ENCODE data around the gene DTX2. TPM values are rescaled to one million over a fixed set of nuclear protein-coding genes. Genes with fewer than 3 reads are reported as not detected.
A peak's percentile ranks its signal among the peaks of the same experiment; 100 is the strongest.

Gene DTX2
- polyA plus RNA-seq, 2 of the 4 experiments (the other 2 are of a cell fraction) = 11.2 to 52.7 TPM

GRCh38 chr7:76426246-76426645 lies 35.3 kb upstream of the DTX2 start:
- DNase-seq (ENCODE audit: low read depth in 1 of 2, low spot score in 1 of 2) (no peak), FAIRE-seq (no peak), ATAC-seq (no peak)
- Histone ChIP-seq H3K4me2 (no peak overlapping the region), H3K4me3 (no peak overlapping the region), H3K27ac (peak overlapping the region in 1 of 2 experiments; percentile 58; a peak in 3 of 6 replicates), H3K4me1 (peaks cover 35% of the 10 kb centered on the region), H3K9me3 (no peaks in the 10 kb centered on the region)
- TF ChIP-seq ELK1 (IDR thresholded peaks at IDR 0.05; ENCODE audit: low read depth, low read length) = no peak
- no peak for TF ChIP-seq ZC3H11A (IDR thresholded peaks at IDR 0.05)
- TF ChIP-seq HOXA7 (CRISPR knock-in tag; IDR thresholded peaks at IDR 0.05) = no peak
- no peak for TF ChIP-seq KDM1A (IDR thresholded peaks at IDR 0.05; ENCODE audit: low read depth)
- no peak for TF ChIP-seq ESRRA (IDR thresholded peaks at IDR 0.05; ENCODE audit: borderline replicate concordance, low read length)
- TF ChIP-seq ZSCAN20 (CRISPR knock-in tag; IDR thresholded peaks at IDR 0.05) = no peak
- TF ChIP-seq HOXB13 (CRISPR knock-in tag; IDR thresholded peaks at IDR 0.05; ENCODE audit: low read depth) = no peak
- TF ChIP-seq SMC3 (IDR thresholded peaks at IDR 0.05) = no peak
- TF ChIP-seq MYC (IDR thresholded peaks at IDR 0.05; ENCODE audit: borderline replicate concordance, low read length) = no peak
- no peak for TF ChIP-seq HES2 (IDR thresholded peaks at IDR 0.05)
- no peak for TF ChIP-seq FOXS1 (CRISPR knock-in tag; IDR thresholded peaks at IDR 0.05)
- TF ChIP-seq RAD21 (conservative IDR thresholded peaks at IDR 0.05 in 1 of 2, IDR thresholded peaks at IDR 0.05 in 1 of 2) = no peak
- TF ChIP-seq POLR2AphosphoS2 (conservative IDR thresholded peaks at IDR 0.05; ENCODE audit: low read length) = no peak
- TF ChIP-seq POLR2A (IDR thresholded peaks at IDR 0.05; ENCODE audit: low read length) = no peak
- TF ChIP-seq FOSB (CRISPR knock-in tag; IDR thresholded peaks at IDR 0.05) = no peak
- ChIA-PET POLR2A (no interaction called here), CTCF (interaction anchor here (1.3 to 1.8 kb wide), 2 partner anchors 9 to 42 kb away, joined by 3 to 9 read pairs; no protein-coding TSS in a partner anchor)
- 100% methylated on average over 4 of the region's 4 CpGs for WGBS (ENCODE audit: missing lambda C conversion rate)

GRCh38 chr7:76427635-76428034 lies 33.9 kb upstream of the DTX2 start:
- Histone ChIP-seq H3K4me2 (no peak overlapping the region), H3K9me3 (no peaks in the 10 kb centered on the region), H3K27ac (no peak overlapping the region), H3K4me1 (peaks cover 21% of the 10 kb centered on the region), H3K4me3 (no peak overlapping the region)
- POLR2A ChIA-PET = no interaction called here
- no peak for FAIRE-seq
- DNase-seq (ENCODE audit: low read depth in 1 of 2, low spot score in 1 of 2) = no peak
- TF ChIP-seq HOXB5 (CRISPR knock-in tag; IDR thresholded peaks at IDR 0.05) (no peak), CBX2 (IDR thresholded peaks at IDR 0.05; ENCODE audit: borderline replicate concordance, low read depth) (no peak), EHMT2 (IDR thresholded peaks at IDR 0.05; ENCODE audit: low read depth) (no peak), HEYL (CRISPR knock-in tag; IDR thresholded peaks at IDR 0.05) (no peak), REST (IDR thresholded peaks at IDR 0.05) (no peak), MAX (IDR thresholded peaks at IDR 0.05) (no peak)
- ATAC-seq = no peak
- CTCF ChIA-PET = interaction anchor here (0.6 to 1.8 kb wide), 3 partner anchors 11 to 500 kb away, joined by 3 to 9 read pairs (median 4); no protein-coding TSS in a partner anchor
- 66% methylated on average over 5 of the region's 5 CpGs for WGBS (ENCODE audit: missing lambda C conversion rate)

Data from A549 (cell line).